Gastroesophageal sphincter (tissue), 4 donors: ENCODE data around the gene PUSL1. TPM values are rescaled to one million over a fixed set of nuclear protein-coding genes. Genes with fewer than 3 reads are reported as not detected.

Experiments
- ATAC-seq: fragments of 150-250 bp; one replicate; pipeline ENCODE4 v1.9.1; 2016; ENCODE audit warnings: mild to moderate bottlenecking, moderate library complexity
- H3K27ac ChIP-seq, 4 donors: fragments of 200-600 bp; sonication (generic) in 3 of 4; 1 replicate in 3 of 4; 2 replicates in 1 of 4; pipeline ENCODE4 v1.5.1; 2016 to 2019
- H3K27me3 ChIP-seq: fragments of 200-600 bp; sonication (generic); one replicate; pipeline ENCODE4 v1.5.1; 2019
- H3K36me3 ChIP-seq, 2 donors: fragments of 200-600 bp; sonication (generic); one replicate each; pipeline ENCODE4 v1.5.1; 2019; ENCODE audit warnings: control low read depth in 1 of 2
- H3K4me1 ChIP-seq, 3 donors: fragments of 200-600 bp; sonication (generic); 1 replicate in 2 of 3; 2 replicates in 1 of 3; pipeline ENCODE4 v1.5.1; 2016 to 2019; ENCODE audit warnings: control low read depth in 2 of 3
- H3K4me3 ChIP-seq, 2 donors: fragments of 200-600 bp; sonication (generic); one replicate each; pipeline ENCODE4 v1.5.1; 2019; ENCODE audit warnings: mild to moderate bottlenecking in 1 of 2, moderate library complexity in 1 of 2
- H3K9me3 ChIP-seq, 3 donors: fragments of 200-600 bp; sonication (generic); one replicate each; pipeline ENCODE4 v1.5.1; 2017 to 2019; ENCODE audit warnings: control low read depth in 2 of 3
- CTCF ChIP-seq, 4 experiments: fragments of 200-600 bp in 2 of 4; fragments of 450-650 bp in 2 of 4; sonication (generic) in 1 of 4; IDR thresholded peaks; one replicate each; pipeline ENCODE4 v1.5.1; 2017 to 2019; ENCODE audit warnings: antibody characterized with exemption in 4 of 4, mild to moderate bottlenecking in 2 of 4, moderate library complexity in 2 of 4
- EP300 ChIP-seq: sonication (generic); formaldehyde crosslinking; IDR thresholded peaks from one replicate; pipeline ENCODE4 v1.6.1; 2017; ENCODE audit warnings: antibody characterized with exemption, mild to moderate bottlenecking
- POLR2A ChIP-seq, 2 donors: fragments of 450-650 bp; IDR thresholded peaks; one replicate each; pipeline ENCODE4 v1.6.1; 2017; ENCODE audit warnings: antibody characterized with exemption in 2 of 2, mild to moderate bottlenecking in 2 of 2, moderate library complexity in 1 of 2
- POLR2AphosphoS5 ChIP-seq: sonication (generic); formaldehyde crosslinking; IDR thresholded peaks from one replicate; pipeline ENCODE4 v1.6.1; 2017; ENCODE audit warnings: antibody characterized with exemption
- WGBS, 2 donors: methylation state at CpG; one replicate each; pipeline ENCODE4 v1.1.5; 2018; ENCODE audit warnings: low coverage in 1 of 2; 5-methylcytosine and 5-hydroxymethylcytosine counted together
- total RNA-seq, 4 donors: library from RNA; depleted of rRNA; stranded (reverse); fragments of >200 nt; gene quantifications; one replicate each; pipeline ENCODE4 v1.1.0, GENCODE V29; 2016

Gene PUSL1
- total RNA-seq, 4 donors from 2014 or later, result 12.5 to 24.2 (median 19.4) TPM

GRCh38 chr1:1342584-1343115 is 34.3 kb downstream of the PUSL1 start:
- H3K27ac ChIP-seq, result no peak overlapping the region
- peaks cover 0 to 50% of the 10 kb centered on the region in 2 donors for H3K36me3 ChIP-seq
- H3K9me3 ChIP-seq, result no peaks in the 10 kb centered on the region
- H3K27me3 ChIP-seq, result no peaks in the 10 kb centered on the region
- TF ChIP-seq POLR2AphosphoS5 (no peak), EP300 (no peak), POLR2A (IDR thresholded peaks at IDR 0.05) (no peak), CTCF (IDR thresholded peaks at IDR 0.05) (no peak)
- no peak for ATAC-seq
- peaks cover 0 to 44% (median 27%) of the 10 kb centered on the region in 3 donors for H3K4me1 ChIP-seq
- H3K4me3 ChIP-seq, result no peak overlapping the region
- WGBS, 2 donors, result no CpG with 5 or more reads among the region's 18 CpGs

GRCh38 chr1:1343811-1344421 is 35.5 kb downstream of the PUSL1 start:
- H3K27me3 ChIP-seq, result no peaks in the 10 kb centered on the region
- H3K4me1 ChIP-seq, result peaks cover 0 to 54% (median 30%) of the 10 kb centered on the region in 3 donors
- H3K27ac ChIP-seq, result peak overlapping the region in 1 of 4 donors; percentile 60
- no peak for TF ChIP-seq CTCF (IDR thresholded peaks at IDR 0.05)
- no peak for TF ChIP-seq POLR2AphosphoS5
- no peak for TF ChIP-seq POLR2A (IDR thresholded peaks at IDR 0.05)
- TF ChIP-seq EP300, result no peak
- H3K36me3 ChIP-seq, result peaks cover 0 to 37% of the 10 kb centered on the region in 2 donors
- no peaks in the 10 kb centered on the region for H3K9me3 ChIP-seq
- H3K4me3 ChIP-seq, result no peak overlapping the region
- WGBS, 2 donors, result no CpG with 5 or more reads among the region's 24 CpGs
- ATAC-seq, result no peak

- Histone ChIP-seq H3K27me3 (no peaks in the 10 kb centered on the region), H3K4me3 (no peak overlapping the region), H3K9me3 (no peaks in the 10 kb centered on the region), H3K36me3 (peaks cover 0 to 28% of the 10 kb centered on the region in 2 donors), H3K4me1 (peaks cover 0 to 54% (median 30%) of the 10 kb centered on the region in 3 donors), H3K27ac (peak overlapping the region in 2 of 4 donors; percentile 7 to 60)
- WGBS, 2 donors, result 40% methylated on average over 1 of the region's 15 CpGs; no CpG with 5 or more reads in 1 of the 2 donors
- peak in 3 of 4 experiments; percentile 7 to 34 (median 27) for TF ChIP-seq CTCF (IDR thresholded peaks at IDR 0.05)
- no peak for TF ChIP-seq POLR2AphosphoS5
- ATAC-seq, result no peak
These were observed 36.4 kb downstream of the PUSL1 start for GRCh38 chr1:1344655-1345361.

- Histone ChIP-seq H3K4me3 (no peak overlapping the region), H3K27ac (peak overlapping the region in 2 of 4 donors; percentile 7 to 60), H3K4me1 (peaks cover 0 to 54% (median 30%) of the 10 kb centered on the region in 3 donors), H3K9me3 (no peaks in the 10 kb centered on the region), H3K36me3 (peaks cover 0 to 22% of the 10 kb centered on the region in 2 donors), H3K27me3 (no peaks in the 10 kb centered on the region)
- WGBS, 2 donors, result 72% methylated on average over 3 of the region's 16 CpGs; no CpG with 5 or more reads in 1 of the 2 donors
- ATAC-seq, result no peak
- TF ChIP-seq POLR2AphosphoS5 (no peak), POLR2A (IDR thresholded peaks at IDR 0.05) (no peak), CTCF (IDR thresholded peaks at IDR 0.05) (no peak), EP300 (no peak)
These were observed 37.0 kb downstream of the PUSL1 start for GRCh38 chr1:1345384-1345783.
